Globus pallidus (tissue), 1 donor: ENCODE results near the gene PARD6G.

Experiments
- DNase-seq: peaks from one replicate; pipeline ENCODE4 v3.0.0-alpha.2; 2015; ENCODE audit warnings: low spot score

PARD6G gene

GRCh38 chr18:80210312-80211083 lies 36.8 kb downstream of the PARD6G start:
- no peak for DNase-seq

- DNase-seq, result no peak
Measured at GRCh38 chr18:80208620-80209019, 38.7 kb downstream of the PARD6G start.

GRCh38 chr18:80205294-80205693 lies 42.0 kb downstream of the PARD6G start:
- no peak for DNase-seq

- no peak for DNase-seq
Measured at GRCh38 chr18:80204142-80204541, 43.2 kb downstream of the PARD6G start.

GRCh38 chr18:80203249-80203648 lies 44.1 kb downstream of the PARD6G start:
- DNase-seq, result no peak

GRCh38 chr18:80202264-80202998 lies 44.9 kb downstream of the PARD6G start:
- no peak for DNase-seq

GRCh38 chr18:80201739-80202138 lies 45.6 kb downstream of the PARD6G start:
- DNase-seq, result no peak

GRCh38 chr18:80200932-80201672 lies 46.2 kb downstream of the PARD6G start:
- no peak for DNase-seq

GRCh38 chr18:80200171-80200931 lies 47.0 kb downstream of the PARD6G start:
- peak; percentile 86 for DNase-seq

GRCh38 chr18:80198994-80199748 lies 48.1 kb downstream of the PARD6G start:
- DNase-seq, result no peak

GRCh38 chr18:80198391-80198790 lies 48.9 kb downstream of the PARD6G start:
- no peak for DNase-seq

GRCh38 chr18:80197528-80197927 lies 49.8 kb downstream of the PARD6G start:
- DNase-seq, result no peak

- DNase-seq, result no peak
Measured at GRCh38 chr18:80196528-80197320, 50.6 kb downstream of the PARD6G start.

- no peak for DNase-seq
Measured at GRCh38 chr18:80194874-80195570, 52.3 kb downstream of the PARD6G start.

- no peak for DNase-seq
Measured at GRCh38 chr18:80193701-80194100, 53.6 kb downstream of the PARD6G start.

- no peak for DNase-seq
Measured at GRCh38 chr18:80192653-80193385, 54.5 kb downstream of the PARD6G start.

GRCh38 chr18:80191907-80192652 lies 55.2 kb downstream of the PARD6G start:
- no peak for DNase-seq

GRCh38 chr18:80191264-80191663 lies 56.0 kb downstream of the PARD6G start:
- no peak for DNase-seq
